B cell (primary cell): ENCODE results near the gene WAC.

Source experiments
- EZH2 ChIP-seq: IDR thresholded peaks from 2 replicates; pipeline ENCODE4 v1.6.1; 2012; ENCODE audit warnings: borderline replicate concordance, low read depth, mild to moderate bottlenecking, moderate library complexity, low read length; ENCODE audit not compliant: insufficient read depth, poor library complexity, severe bottlenecking
- TF ChIP-seq, protein P1 (sequence below): fragments of 200-600 bp; IDR thresholded peaks from one replicate; pipeline ENCODE4 v1.8.0; 2022; ENCODE audit warnings: antibody characterized with exemption, mild to moderate bottlenecking

- TF ChIP-seq, protein P1, sequence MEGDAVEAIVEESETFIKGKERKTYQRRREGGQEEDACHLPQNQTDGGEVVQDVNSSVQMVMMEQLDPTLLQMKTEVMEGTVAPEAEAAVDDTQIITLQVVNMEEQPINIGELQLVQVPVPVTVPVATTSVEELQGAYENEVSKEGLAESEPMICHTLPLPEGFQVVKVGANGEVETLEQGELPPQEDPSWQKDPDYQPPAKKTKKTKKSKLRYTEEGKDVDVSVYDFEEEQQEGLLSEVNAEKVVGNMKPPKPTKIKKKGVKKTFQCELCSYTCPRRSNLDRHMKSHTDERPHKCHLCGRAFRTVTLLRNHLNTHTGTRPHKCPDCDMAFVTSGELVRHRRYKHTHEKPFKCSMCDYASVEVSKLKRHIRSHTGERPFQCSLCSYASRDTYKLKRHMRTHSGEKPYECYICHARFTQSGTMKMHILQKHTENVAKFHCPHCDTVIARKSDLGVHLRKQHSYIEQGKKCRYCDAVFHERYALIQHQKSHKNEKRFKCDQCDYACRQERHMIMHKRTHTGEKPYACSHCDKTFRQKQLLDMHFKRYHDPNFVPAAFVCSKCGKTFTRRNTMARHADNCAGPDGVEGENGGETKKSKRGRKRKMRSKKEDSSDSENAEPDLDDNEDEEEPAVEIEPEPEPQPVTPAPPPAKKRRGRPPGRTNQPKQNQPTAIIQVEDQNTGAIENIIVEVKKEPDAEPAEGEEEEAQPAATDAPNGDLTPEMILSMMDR = no peak
- no peak for TF ChIP-seq EZH2
These were observed 820 bp downstream of the WAC start for GRCh38 chr10:28533571-28534304.
